GM23338 (cell line): Measurements from ENCODE around the gene NUF2.

Experiments
- CREB1 ChIP-seq: fragments of 250-450 bp; sonication (Bioruptor Pico); IDR thresholded peaks from 2 replicates; pipeline ENCODE4 v1.5.0; 2020; ENCODE audit warnings: low read depth, mild to moderate bottlenecking, moderate library complexity
- CTCF ChIP-seq, 2 experiments: fragments of 200-600 bp in 1 of 2; sonication (generic) in 1 of 2; conservative IDR thresholded peaks; 2 replicates each; pipeline versions ENCODE4 v1.5.1 to v1.6.1; 2016 to 2017; ENCODE audit warnings: antibody characterized with exemption in 2 of 2, low read depth in 2 of 2, mild to moderate bottlenecking in 2 of 2, moderate library complexity in 1 of 2
- ETS1 ChIP-seq: IDR thresholded peaks from 2 replicates; pipeline ENCODE4 v1.6.1; 2016; ENCODE audit warnings: antibody characterized with exemption
- EZH2 ChIP-seq: fragments of 200-600 bp; sonication (generic); IDR thresholded peaks from one replicate; pipeline ENCODE4 v1.8.0; 2017; ENCODE audit warnings: antibody characterized with exemption, mild to moderate bottlenecking, low read depth; ENCODE audit not compliant: unreplicated experiment
- EZH2phosphoT487 ChIP-seq: fragments of 200-600 bp; sonication (generic); IDR thresholded peaks from one replicate; pipeline ENCODE4 v1.8.1; 2018; ENCODE audit warnings: antibody characterized with exemption; ENCODE audit not compliant: unreplicated experiment
- JUNB ChIP-seq: IDR thresholded peaks from one replicate; pipeline ENCODE4 v1.6.1; 2016; ENCODE audit warnings: antibody characterized with exemption; ENCODE audit not compliant: unreplicated experiment
- NANOG ChIP-seq: IDR thresholded peaks from 2 replicates; pipeline ENCODE4 v1.6.1; 2016; ENCODE audit warnings: antibody characterized with exemption, borderline replicate concordance
- POLR2AphosphoS5 ChIP-seq: IDR thresholded peaks from 2 replicates; pipeline ENCODE4 v1.6.1; 2016; ENCODE audit warnings: antibody characterized with exemption, low read depth
- REST ChIP-seq: IDR thresholded peaks from one replicate; pipeline ENCODE4 v1.6.1; 2018; ENCODE audit warnings: antibody characterized with exemption; ENCODE audit not compliant: unreplicated experiment
- STAT1 ChIP-seq: IDR thresholded peaks from one replicate; pipeline ENCODE4 v1.6.1; 2016; ENCODE audit warnings: antibody characterized with exemption; ENCODE audit not compliant: unreplicated experiment
- ZNF114 ChIP-seq: fragments of 250-450 bp; sonication (Bioruptor Pico); IDR thresholded peaks from 2 replicates; pipeline ENCODE4 v1.5.0; 2020; ENCODE audit warnings: mild to moderate bottlenecking, moderate library complexity
- ZNF331 ChIP-seq: fragments of 250-450 bp; sonication (Bioruptor Pico); IDR thresholded peaks from 2 replicates; pipeline ENCODE4 v1.5.0; 2020; ENCODE audit warnings: low read depth, mild to moderate bottlenecking, moderate library complexity
- ZNF462 ChIP-seq: fragments of 250-450 bp; sonication (Bioruptor Pico); IDR thresholded peaks from 2 replicates; pipeline ENCODE4 v1.5.0; 2020; ENCODE audit warnings: mild to moderate bottlenecking, moderate library complexity

GRCh38 chr1:163379801-163380200 lies 58.0 kb downstream of the NUF2 start:
- no peak for TF ChIP-seq CTCF (conservative IDR thresholded peaks at IDR 0.05; ENCODE audit: low read depth in 2 of 2)
- TF ChIP-seq EZH2phosphoT487: no peak
- TF ChIP-seq EZH2: no peak
- no peak for TF ChIP-seq POLR2AphosphoS5
- no peak for TF ChIP-seq ZNF114
- TF ChIP-seq CREB1 (CRISPR knock-in tag): no peak
- TF ChIP-seq REST: no peak
- no peak for TF ChIP-seq JUNB
- TF ChIP-seq STAT1: no peak
- no peak for TF ChIP-seq ETS1
- no peak for TF ChIP-seq NANOG
- TF ChIP-seq ZNF331 (CRISPR knock-in tag): no peak
- no peak for TF ChIP-seq ZNF462 (CRISPR knock-in tag)
